Esophagus (tissue), 2 donors: ENCODE results near the gene CHP1. TPM values are rescaled to one million over a fixed set of nuclear protein-coding genes. Genes with fewer than 3 reads are reported as not detected.

ENCODE experiments used
- H3K27ac ChIP-seq, 2 donors: one replicate each; pipeline ENCODE4 v1.5.1; 2013; ENCODE audit warnings: low read depth in 2 of 2, mild to moderate bottlenecking in 2 of 2, inconsistent platforms in 1 of 2, low read length in 1 of 2, moderate library complexity in 1 of 2
- H3K27me3 ChIP-seq, 2 donors: one replicate each; pipeline ENCODE4 v1.6.1; 2013; ENCODE audit warnings: low read length in 2 of 2, control low read depth in 1 of 2, mild to moderate bottlenecking in 1 of 2; ENCODE audit not compliant: insufficient read depth in 2 of 2, control insufficient read depth in 1 of 2
- H3K36me3 ChIP-seq, 2 donors: one replicate each; pipeline ENCODE4 v1.6.1; 2013; ENCODE audit warnings: low read length in 1 of 2; ENCODE audit not compliant: control insufficient read depth in 2 of 2, insufficient read depth in 2 of 2
- H3K4me1 ChIP-seq, 2 donors: one replicate each; pipeline ENCODE4 v1.6.1; 2013; ENCODE audit warnings: low read length in 1 of 2; ENCODE audit not compliant: control insufficient read depth in 2 of 2, insufficient read depth in 2 of 2
- H3K4me3 ChIP-seq, 2 donors: one replicate each; pipeline ENCODE4 v1.5.1; 2013; ENCODE audit warnings: low read length in 2 of 2, mild to moderate bottlenecking in 2 of 2, low read depth in 1 of 2, moderate library complexity in 1 of 2
- H3K9me3 ChIP-seq, 2 donors: one replicate each; pipeline ENCODE4 v1.6.1; 2013; ENCODE audit warnings: mild to moderate bottlenecking in 2 of 2, low read depth in 1 of 2, low read length in 1 of 2, moderate library complexity in 1 of 2; ENCODE audit not compliant: control insufficient read depth in 2 of 2, insufficient read depth in 1 of 2
- WGBS, 2 donors: extraction: QIAGEN DNeasy Blood & Tissue Kit; methylation state at CpG; one replicate each; pipeline ENCODE4 v1.1.7; 2013; 5-methylcytosine and 5-hydroxymethylcytosine counted together
- polyA plus RNA-seq, 2 donors: library from polyadenylated mRNA; stranded (reverse); fragments of 200-250 nt; gene quantifications; one replicate each; pipeline ENCODE4 v1.2.3, GENCODE V29; 2013
- donor health status: healthy with polysubstance abuse.
- donor health status: Bipolar disorder and iron deficiency.

CHP1 gene
- 10 to 100 TPM; 54.9 to 63.6 TPM for polyA plus RNA-seq

- no peaks in the 10 kb centered on the region for H3K36me3 ChIP-seq
- no peaks in the 10 kb centered on the region for H3K4me1 ChIP-seq
- H3K27ac ChIP-seq = peak within 1 kb of the TSS; percentile 95 to 97
- H3K27me3 ChIP-seq = no peaks in the 10 kb centered on the region
- H3K4me3 ChIP-seq = peak within 1 kb of the TSS; percentile 75 to 91
- WGBS, 2 donors = 0 to 1% methylated on average over 69 to 72 of the region's 72 CpGs
- no peaks in the 10 kb centered on the region for H3K9me3 ChIP-seq
Measured at GRCh38 chr15:41230650-41231421, at the start of gene CHP1, which contains the start of gene EXD1. TSS of gene CHP1 (plus strand) at chr15:41231268. CDS start at chr15:41231383, 115 bp downstream. TSS of gene EXD1 (minus strand) at chr15:41230757. CDS start at chr15:41226575, 4,182 bp downstream.

DNA sequence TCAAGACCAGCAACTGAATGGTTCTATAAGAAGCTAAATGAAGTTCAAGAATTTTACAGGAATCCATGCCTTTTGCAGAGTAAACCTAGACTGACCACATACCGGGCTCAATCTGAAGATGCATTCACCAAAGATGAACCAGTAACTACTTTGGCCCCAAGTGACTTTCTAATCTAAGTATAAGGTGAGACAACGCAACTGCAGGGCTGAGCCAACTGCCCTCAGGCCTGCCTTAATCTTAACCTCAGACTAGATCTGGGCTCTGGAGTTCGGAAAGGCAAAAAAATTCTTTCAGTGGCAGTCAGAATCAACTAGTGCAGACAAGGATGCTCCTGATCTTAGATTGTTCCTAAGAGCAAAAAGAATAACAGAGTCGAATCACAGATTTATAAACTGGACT is 48.8 kb upstream of the CHP1 start:
- Histone ChIP-seq H3K27ac (no peak overlapping the region), H3K4me3 (no peak overlapping the region), H3K27me3 (peaks cover 0 to 2% of the 10 kb centered on the region in 2 donors), H3K4me1 (no peaks in the 10 kb centered on the region), H3K9me3 (no peaks in the 10 kb centered on the region), H3K36me3 (no peaks in the 10 kb centered on the region)
- WGBS, 2 donors = 55 to 56% methylated on average over 4 of the region's 4 CpGs

GRCh38 chr15:41183581-41183980 is 47.5 kb upstream of the CHP1 start:
- Histone ChIP-seq H3K36me3 (no peaks in the 10 kb centered on the region), H3K27ac (no peak overlapping the region), H3K27me3 (peaks cover 0 to 2% of the 10 kb centered on the region in 2 donors), H3K4me1 (no peaks in the 10 kb centered on the region), H3K4me3 (no peak overlapping the region), H3K9me3 (no peaks in the 10 kb centered on the region)
- WGBS, 2 donors = 66 to 70% methylated on average over 2 of the region's 2 CpGs

DNA sequence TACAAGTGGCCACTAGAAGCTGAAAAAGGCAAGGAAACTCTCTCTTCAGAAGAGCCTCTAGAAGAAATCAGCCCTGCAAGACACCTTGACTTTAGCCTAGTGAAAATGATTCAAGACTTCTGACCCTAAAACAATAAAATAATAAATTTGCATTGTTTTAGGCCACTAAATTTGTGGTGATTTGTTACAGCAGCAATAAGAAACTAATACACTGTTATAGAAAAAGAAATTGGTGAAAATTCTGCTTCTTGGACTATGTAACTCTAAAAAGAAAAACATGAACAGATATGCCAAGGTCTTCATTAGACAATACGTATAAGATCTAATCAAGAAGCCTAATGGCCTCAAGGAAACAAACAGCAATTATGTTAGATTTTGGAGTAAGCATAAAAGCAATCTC is 36.6 kb upstream of the CHP1 start:
- 100% methylated on average over 1 of the region's 1 CpG for WGBS, 2 donors
- H3K27ac ChIP-seq = no peak overlapping the region
- H3K4me1 ChIP-seq = no peaks in the 10 kb centered on the region
- no peaks in the 10 kb centered on the region for H3K27me3 ChIP-seq
- no peak overlapping the region for H3K4me3 ChIP-seq
- no peaks in the 10 kb centered on the region for H3K36me3 ChIP-seq
- H3K9me3 ChIP-seq = no peaks in the 10 kb centered on the region

- no peak overlapping the region for H3K27ac ChIP-seq
- no peaks in the 10 kb centered on the region for H3K4me1 ChIP-seq
- no peaks in the 10 kb centered on the region for H3K9me3 ChIP-seq
- H3K36me3 ChIP-seq = no peaks in the 10 kb centered on the region
- H3K27me3 ChIP-seq = no peaks in the 10 kb centered on the region
- H3K4me3 ChIP-seq = no peak overlapping the region
Measured at GRCh38 chr15:41199470-41199869, 31.6 kb upstream of the CHP1 start.

GRCh38 chr15:41203395-41203794 is 27.7 kb upstream of the CHP1 start:
- no peaks in the 10 kb centered on the region for H3K27me3 ChIP-seq
- H3K27ac ChIP-seq = no peak overlapping the region
- no peaks in the 10 kb centered on the region for H3K36me3 ChIP-seq
- no peaks in the 10 kb centered on the region for H3K4me1 ChIP-seq
- WGBS, 2 donors = 85 to 91% methylated on average over 7 of the region's 7 CpGs
- H3K4me3 ChIP-seq = no peak overlapping the region
- H3K9me3 ChIP-seq = no peaks in the 10 kb centered on the region

GRCh38 chr15:41205315-41205714 is 25.8 kb upstream of the CHP1 start:
- Histone ChIP-seq H3K4me3 (no peak overlapping the region), H3K9me3 (no peaks in the 10 kb centered on the region), H3K4me1 (no peaks in the 10 kb centered on the region), H3K27ac (no peak overlapping the region), H3K36me3 (no peaks in the 10 kb centered on the region), H3K27me3 (no peaks in the 10 kb centered on the region)
- 69 to 74% methylated on average over 3 of the region's 3 CpGs for WGBS, 2 donors

DNA sequence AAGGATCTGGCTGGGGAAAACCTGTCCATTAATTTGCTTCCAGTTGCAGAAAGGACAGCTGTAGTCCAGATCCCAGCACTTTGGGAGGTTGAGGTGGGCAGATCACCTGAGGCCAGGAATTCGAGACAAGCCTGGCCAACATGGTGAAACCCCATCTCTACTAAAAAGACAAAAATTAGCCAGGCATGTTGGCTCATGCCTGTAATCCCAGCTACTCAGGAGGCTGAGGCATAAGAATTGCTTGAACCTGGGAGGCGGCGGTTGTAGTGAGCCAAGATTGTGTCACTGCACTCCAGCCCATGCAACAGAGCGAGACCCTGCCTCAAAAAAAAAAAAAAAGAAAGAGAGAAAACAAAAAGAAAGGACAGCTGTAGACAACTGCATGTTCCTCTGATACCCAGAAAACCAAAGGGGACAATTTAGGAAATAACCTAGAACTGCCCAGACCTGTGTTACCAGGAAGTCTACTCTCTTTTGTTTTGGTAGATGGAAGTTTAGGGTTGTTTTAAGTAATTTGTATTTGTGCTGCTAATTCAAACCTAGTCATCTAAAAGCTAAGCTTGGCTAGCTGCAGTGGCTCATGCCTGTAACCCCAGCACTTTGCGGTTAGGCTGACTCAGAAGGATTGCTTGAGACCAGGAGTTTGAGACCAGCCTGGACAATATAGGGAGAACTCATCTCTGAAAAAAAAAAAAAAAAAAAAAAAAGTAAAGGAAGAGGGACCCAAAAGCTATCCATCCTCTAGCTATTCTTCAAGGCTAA is 23.2 kb upstream of the CHP1 start:
- Histone ChIP-seq H3K27me3 (no peaks in the 10 kb centered on the region), H3K27ac (peak overlapping the region in 1 of 2 donors; percentile 53), H3K9me3 (no peaks in the 10 kb centered on the region), H3K36me3 (no peaks in the 10 kb centered on the region), H3K4me3 (no peak overlapping the region), H3K4me1 (no peaks in the 10 kb centered on the region)
- WGBS, 2 donors = 57 to 68% methylated on average over 5 of the region's 5 CpGs

DNA sequence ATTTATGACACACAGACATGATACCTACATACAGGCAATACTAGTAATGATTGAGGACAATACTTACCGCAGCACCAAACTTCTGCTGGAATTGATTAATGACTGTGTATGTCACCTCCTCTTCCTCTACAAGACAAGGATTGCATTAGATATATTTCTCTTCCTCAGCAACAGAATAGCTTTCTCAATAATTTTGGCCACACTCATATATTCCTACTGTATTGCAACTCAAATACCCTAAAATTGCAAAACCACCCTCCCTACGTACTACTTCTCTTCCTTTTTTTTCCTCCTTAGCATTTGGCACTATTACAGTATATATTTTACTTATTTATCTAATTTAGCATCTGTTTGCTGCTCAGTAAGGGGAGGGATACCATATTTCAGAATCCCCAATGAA is 15.4 kb upstream of the CHP1 start:
- Histone ChIP-seq H3K4me3 (no peak overlapping the region), H3K27ac (no peak overlapping the region), H3K36me3 (no peaks in the 10 kb centered on the region), H3K4me1 (no peaks in the 10 kb centered on the region), H3K9me3 (no peaks in the 10 kb centered on the region), H3K27me3 (no peaks in the 10 kb centered on the region)
- WGBS, 2 donors = 72 to 74% methylated on average over 2 of the region's 2 CpGs
